H1 (cell line): ENCODE results near the gene AKT1. TPM values are rescaled to one million over a fixed set of nuclear protein-coding genes. Genes with fewer than 3 reads are reported as not detected.

Experiments
- BACH1 ChIP-seq: IDR thresholded peaks from 2 replicates; pipeline ENCODE4 v1.6.1; 2012; ENCODE audit warnings: low read length, improper control_type of control experiment
- HDAC2 ChIP-seq, 2 experiments: fragments of 300-600 bp in 1 of 2; sonication (generic) in 1 of 2; IDR thresholded peaks; 2 replicates each; pipeline ENCODE4 v1.6.1; 2011 to 2012; ENCODE audit warnings: low read depth in 2 of 2, low read length in 2 of 2, mild to moderate bottlenecking in 2 of 2, moderate library complexity in 2 of 2, borderline replicate concordance in 1 of 2, inconsistent platforms in 1 of 2
- MAFK ChIP-seq: IDR thresholded peaks from 2 replicates; pipeline ENCODE4 v1.6.1; 2012; ENCODE audit warnings: low read depth, mild to moderate bottlenecking, improper control_type of control experiment, low read length
- NRF1 ChIP-seq: IDR thresholded peaks from 2 replicates; pipeline ENCODE4 v1.6.1; 2011; ENCODE audit warnings: mild to moderate bottlenecking, low read depth, low read length, improper control_type of control experiment
- RAD21 ChIP-seq, 2 experiments: IDR thresholded peaks in 1 of 2; conservative IDR thresholded peaks in 1 of 2; 2 replicates each; pipeline ENCODE4 v1.6.1; 2011; ENCODE audit warnings: low read depth in 2 of 2, low read length in 2 of 2, improper control_type of control experiment in 1 of 2, inconsistent platforms in 1 of 2, mild to moderate bottlenecking in 1 of 2, moderate library complexity in 1 of 2
- RBBP5 ChIP-seq: IDR thresholded peaks from 2 replicates; pipeline ENCODE4 v1.7.1; 2012; ENCODE audit warnings: low read depth, mild to moderate bottlenecking, inconsistent platforms, low read length, moderate library complexity, borderline replicate concordance
- polyA plus RNA-seq, 7 experiments: library from polyadenylated mRNA; depleted of rRNA in 3 of 7; stranded (reverse) in 5 of 7; unstranded in 2 of 7; fragments of >200 nt in 5 of 7; fragments of 200-250 nt in 2 of 7; gene quantifications; 1 replicate in 5 of 7; 2 replicates in 1 of 7; 4 replicates in 1 of 7; pipeline versions ENCODE4 v1.2.1 to v1.2.3, GENCODE V29; 2011 to 2013; ENCODE audit warnings: missing spikeins in 2 of 7, mixed read lengths in 2 of 7
- total RNA-seq: library from RNA; stranded (reverse); fragmentation: NEBNext Ultra II Directional; extraction: Animal tissue kit (Norgen Biotek cat#: 25700); gene quantifications from 2 replicates; pipeline ENCODE4 v1.2.1, GENCODE V29; 2021
- TF ChIP-seq, protein P1 (sequence below): IDR thresholded peaks from 2 replicates; pipeline ENCODE4 v1.6.1; 2011; ENCODE audit warnings: low read length, improper control_type of control experiment

AKT1 gene
- total and polyA plus RNA-seq, 2 of the 8 experiments (the other 6 are each of a cell fraction or from before 2014, with no cell fraction given) = 68.1 to 71.5 TPM

DNA sequence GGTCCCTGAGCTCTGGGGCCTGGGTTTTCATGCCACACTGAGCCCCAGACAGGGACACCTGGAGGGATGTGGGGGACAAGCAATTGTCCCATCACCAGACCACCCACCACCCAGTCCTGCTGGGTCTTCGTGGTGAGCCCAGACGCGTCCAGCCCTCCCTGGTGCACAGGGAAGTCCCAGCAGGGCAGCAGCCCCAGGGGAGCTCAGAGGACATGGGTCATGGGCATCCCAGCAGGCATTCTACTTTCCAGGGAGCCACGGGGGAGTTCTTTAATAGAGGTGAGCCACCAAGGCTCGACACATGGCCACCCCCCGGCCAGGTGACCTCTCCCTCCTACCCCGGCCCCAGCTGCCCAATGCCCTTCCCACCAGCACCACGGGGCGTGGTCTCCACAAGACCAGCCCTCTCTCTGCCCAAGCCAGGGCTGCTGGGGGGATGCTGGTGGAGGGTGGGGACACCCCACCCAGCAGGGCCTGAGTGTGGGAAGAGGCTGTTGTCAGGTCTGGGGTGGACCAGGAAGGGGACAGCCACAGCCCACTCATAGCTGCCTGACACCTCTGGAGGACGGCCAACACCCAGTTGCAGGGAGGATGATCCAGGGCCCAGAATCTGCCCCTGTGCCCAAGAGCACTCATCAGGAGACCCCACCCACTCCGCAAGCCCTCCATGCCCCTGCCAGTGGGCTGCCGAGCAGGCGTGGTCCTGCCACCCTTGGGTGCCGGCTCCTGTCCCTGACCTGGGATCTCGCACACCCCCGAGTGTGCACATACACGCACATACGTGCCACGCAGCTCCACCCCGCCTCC, 14.1 kb downstream of the AKT1 start (continued):
- TF ChIP-seq, protein P1, sequence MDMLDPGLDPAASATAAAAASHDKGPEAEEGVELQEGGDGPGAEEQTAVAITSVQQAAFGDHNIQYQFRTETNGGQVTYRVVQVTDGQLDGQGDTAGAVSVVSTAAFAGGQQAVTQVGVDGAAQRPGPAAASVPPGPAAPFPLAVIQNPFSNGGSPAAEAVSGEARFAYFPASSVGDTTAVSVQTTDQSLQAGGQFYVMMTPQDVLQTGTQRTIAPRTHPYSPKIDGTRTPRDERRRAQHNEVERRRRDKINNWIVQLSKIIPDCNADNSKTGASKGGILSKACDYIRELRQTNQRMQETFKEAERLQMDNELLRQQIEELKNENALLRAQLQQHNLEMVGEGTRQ = no peak
- TF ChIP-seq RAD21 (IDR thresholded peaks at IDR 0.05 in 1 of 2, conservative IDR thresholded peaks at IDR 0.05 in 1 of 2; ENCODE audit: low read depth in 2 of 2, low read length in 2 of 2) = no peak
- no peak for TF ChIP-seq HDAC2 (IDR thresholded peaks at IDR 0.05; ENCODE audit: borderline replicate concordance in 1 of 2, low read depth in 2 of 2, low read length in 2 of 2)
- no peak for TF ChIP-seq BACH1
- TF ChIP-seq RBBP5 = no peak
- no peak for TF ChIP-seq NRF1
- no peak for TF ChIP-seq MAFK
